Stimulated activated CD8-positive, alpha-beta memory T cell treated with anti-CD3 and anti-CD28 coated beads, Interleukin-15, amount 100 ng/mL, for 24 hours (primary cell): ENCODE data around the gene SLC25A38.
"Not testable (repeated sequence)": the region's sequence is repeated elsewhere in the genome, so short reads cannot be mapped to it uniquely, and the experiment has no call there.

ENCODE experiments used
- DNase-seq: peaks from one replicate; pipeline ENCODE4 v3.0.0-alpha.2; 2020; ENCODE audit warnings: low read depth

SLC25A38 gene

DNA sequence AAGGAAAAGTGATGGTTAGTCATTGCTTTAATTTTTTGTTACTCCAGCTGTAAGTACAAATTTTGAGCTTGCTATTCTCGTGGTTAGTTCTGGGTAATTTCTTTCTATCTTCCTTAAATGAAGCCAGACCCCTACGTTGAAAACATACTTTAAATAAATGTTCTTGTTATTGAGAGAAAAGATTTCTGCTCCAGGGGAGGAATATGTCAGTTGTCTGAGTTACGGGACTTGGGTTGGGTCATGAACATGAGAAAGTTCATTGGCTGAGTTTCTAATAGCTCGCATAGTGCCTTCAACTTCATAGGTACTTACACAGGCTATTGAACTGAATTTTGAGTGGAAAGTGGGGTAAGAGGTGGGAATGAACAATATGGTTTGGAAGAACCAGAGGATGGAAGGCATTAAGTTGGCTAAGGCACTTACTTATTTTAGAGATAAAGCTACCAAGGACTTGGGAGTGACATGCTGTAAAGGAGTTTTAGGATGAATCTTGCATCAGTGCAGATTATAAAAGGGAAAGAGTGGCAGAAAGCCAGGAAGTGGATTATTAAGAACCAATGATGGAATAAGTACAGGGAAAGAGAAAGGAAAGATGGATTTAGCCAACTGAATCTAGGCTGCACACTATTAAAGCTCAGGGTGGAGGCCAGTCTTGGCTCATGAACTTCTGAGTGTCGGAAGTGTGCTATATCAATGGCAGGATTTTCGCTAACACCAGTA is 24.8 kb downstream of the SLC25A38 start:
- DNase-seq: no peak

DNA sequence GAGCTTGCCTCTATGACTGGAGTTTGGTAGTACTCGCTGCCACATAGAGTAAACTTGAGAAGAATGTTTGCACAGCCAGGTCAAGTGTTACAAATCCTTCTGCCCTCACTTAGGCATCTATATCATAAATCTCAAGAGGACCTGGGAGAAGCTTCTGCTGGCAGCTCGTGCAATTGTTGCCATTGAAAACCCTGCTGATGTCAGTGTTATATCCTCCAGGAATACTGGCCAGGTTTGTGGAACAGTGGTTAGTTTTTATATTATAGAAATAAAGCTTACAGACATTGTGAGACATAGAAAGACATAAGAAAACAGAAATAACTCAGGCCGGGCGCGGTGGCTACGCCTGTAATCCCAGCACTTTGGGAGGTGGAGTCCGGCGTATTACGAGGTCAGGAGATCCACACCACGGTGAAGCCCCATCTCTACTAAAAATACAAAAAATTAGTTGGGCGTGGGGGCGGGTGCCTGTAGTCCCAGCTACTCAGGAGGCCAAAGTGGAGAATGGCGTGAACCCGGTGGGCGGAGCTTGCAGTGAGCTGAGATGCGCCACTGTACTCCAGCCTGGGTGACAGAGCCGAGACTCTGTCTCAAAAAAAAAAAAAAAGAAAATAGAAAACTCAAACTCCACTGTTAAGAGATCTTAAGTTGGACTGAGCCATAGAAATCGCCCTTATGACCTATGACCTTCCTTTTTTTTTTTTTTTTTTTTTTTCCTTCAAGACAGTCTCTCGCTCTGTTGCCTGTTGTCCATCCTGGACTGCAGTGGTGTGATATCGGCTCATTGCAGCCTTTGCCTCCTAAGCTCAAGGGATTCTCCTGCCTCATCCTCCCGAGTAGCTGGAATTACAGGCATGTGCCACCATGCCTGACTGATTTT is 25.6 kb downstream of the SLC25A38 start:
- no peak for DNase-seq

DNA sequence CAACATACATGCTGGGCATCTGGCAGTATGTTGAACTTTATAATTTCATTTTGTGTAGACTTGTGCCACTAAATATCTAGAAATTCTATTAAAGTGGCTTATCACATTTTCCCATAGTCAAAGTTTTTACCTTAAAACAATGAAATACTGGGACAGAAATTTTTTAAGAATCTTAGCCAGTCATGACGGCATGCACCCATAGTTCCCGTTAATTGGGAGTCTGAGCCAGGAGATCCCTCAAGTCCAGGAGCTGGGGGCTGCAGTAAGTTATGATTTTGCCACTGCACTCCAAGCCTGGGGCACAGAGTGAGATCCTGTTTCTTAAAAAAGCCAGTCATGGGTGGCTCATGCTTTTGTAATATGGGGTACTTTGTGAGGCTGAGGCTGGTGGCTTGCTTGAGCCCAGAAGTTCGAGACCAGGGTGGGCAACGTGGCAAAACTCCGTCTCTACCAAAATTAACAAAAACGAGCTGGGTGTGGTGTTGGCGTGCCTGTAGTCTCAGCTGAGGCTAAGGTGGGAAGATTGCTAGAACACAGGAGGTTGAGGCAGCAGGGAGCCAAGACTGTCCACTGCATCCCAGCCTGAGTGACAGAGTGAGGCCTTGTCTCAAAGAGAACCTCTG is 26.5 kb downstream of the SLC25A38 start:
- no peak for DNase-seq

DNA sequence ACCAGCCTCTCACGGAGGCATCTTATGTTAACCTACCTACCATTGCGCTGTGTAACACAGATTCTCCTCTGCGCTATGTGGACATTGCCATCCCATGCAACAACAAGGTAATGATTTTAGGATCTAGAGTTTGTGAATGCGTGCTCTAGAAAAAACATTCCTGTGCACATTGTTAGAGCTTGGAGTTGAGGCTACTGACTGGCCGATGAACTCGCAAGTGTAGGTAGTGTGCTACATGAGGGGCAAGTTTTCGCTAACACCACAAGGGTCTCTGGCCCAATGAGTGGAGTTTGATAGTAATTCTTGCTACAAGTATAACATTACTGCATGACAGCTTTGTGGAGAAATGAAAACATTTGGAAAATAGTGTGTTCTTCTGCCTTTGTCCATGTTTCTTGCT is 27.7 kb downstream of the SLC25A38 start:
- no peak for DNase-seq

DNA sequence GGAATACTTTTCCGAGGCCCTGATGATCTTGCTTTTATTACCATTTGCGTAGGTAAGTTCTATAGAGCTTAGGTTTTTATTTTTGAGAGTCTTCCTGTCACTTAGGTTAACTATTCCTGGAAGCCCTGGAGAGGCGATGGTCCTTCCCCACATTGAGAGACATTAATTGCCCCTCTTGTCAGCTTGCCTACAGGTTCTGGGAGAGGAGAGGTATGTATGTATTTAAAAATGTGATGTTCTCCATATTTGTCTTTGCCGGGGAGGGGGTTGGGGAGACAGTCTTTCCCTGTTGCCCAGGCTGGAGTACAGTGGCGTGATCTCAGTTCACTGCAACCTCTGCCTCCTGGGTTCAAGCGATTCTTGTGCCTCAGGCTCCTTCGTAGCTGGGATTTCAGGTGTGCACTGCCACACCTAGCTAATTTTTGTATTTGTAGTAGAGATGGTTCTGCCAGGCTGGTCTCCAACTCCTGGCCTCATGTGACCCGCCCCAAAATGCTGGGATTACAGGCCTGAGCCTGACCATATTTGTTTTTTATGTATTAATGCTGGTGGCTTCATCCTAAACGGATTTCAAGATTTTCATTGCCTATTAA is 29.6 kb downstream of the SLC25A38 start:
- no peak for DNase-seq

DNA sequence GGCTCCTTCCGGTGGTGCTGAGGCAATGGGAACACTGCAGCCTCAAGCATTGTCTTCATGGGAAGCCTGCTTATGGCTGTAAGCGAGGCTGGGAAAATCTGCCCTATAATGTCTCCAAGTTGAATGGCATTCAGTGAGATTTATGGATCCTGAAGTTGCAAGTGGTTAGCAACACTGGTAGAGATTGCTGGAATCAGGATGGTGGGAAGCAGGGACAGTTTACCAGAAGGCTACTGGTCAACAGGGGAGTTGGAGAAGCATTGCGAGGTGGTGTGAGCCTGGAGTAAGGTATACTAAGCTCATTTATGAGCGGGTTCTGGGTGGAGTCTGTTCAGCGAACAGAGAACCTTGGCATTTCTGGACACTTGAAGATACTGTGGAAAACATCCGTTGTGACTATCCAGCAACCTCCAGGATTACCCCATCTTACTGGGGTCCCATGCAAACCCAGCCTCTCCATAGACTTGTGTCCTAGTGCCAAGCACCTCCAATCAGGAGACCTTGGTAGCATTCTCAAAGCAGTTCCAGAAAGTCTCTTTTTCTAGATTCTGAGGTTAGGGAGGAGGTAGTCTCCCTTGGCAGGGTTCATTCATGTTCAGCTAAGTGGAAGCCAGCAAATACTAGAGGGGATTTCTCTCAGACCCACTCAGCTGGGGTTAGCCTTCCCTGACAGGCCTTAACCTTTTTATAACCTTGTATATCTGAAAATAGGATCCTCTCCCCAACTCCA is 30.7 kb downstream of the SLC25A38 start:
- no peak for DNase-seq

DNA sequence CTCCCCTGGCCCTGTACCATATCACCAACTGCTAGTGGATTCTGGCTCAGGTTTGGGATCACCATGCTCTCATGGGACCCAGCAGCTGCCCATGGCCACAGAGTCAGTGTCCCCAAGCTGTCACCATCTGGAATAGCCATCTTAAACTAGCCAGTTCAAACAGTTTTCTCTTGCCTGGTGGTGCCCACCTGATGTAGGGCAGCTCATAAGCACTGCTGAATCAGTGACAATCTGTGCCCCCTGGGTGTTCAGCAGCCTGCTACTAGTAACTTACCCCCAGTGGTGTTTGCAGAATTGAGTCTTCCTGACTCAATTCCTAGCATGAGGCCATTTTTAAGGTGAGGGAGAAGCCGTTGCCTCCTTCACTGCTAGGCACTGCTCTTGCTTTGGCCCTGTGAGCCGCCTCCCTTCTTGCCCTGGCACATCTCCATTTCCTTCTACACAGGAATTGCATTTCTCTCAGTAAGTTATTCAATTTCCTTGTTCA is 31.3 kb downstream of the SLC25A38 start:
- no peak for DNase-seq

DNA sequence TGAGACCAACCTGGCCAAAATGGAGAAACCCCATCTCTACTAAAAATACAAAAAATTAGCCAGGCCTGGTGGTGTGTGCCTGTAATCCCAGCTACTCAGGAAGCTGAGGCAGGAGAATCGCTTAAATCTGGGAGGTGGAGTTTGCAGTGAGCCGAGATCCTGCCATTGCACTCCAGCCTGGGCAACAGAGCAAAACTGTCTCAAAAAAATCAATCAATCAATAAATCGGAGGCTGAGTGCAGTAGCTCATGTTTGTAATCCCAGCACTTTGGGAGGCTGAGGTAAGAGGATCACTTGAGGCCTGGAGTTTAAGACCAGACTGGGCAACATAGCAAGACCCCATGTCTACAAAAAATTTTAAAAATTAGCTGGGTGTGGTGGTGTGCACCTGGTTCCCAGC is 32.1 kb downstream of the SLC25A38 start:
- DNase-seq: not testable (repeated sequence)

DNA sequence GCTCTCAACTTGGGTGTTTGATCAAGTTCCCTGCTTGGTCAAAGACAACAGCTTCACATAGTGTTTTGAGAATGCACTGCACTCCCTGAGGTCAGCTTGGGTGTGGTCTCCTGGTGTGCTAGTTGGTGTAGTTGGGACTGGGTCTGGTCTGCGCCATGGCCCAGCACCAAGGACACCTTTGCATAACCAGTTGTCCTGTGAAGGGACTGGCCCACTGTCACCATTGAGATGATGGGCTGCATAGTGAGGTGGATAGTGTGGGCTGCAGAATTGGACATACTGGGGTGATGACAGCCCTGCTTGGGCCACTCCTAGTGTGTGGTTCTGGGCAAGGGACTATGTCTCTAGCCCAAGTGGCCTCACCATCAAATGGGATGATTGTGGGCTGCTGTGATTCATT is 32.8 kb downstream of the SLC25A38 start:
- no peak for DNase-seq

DNA sequence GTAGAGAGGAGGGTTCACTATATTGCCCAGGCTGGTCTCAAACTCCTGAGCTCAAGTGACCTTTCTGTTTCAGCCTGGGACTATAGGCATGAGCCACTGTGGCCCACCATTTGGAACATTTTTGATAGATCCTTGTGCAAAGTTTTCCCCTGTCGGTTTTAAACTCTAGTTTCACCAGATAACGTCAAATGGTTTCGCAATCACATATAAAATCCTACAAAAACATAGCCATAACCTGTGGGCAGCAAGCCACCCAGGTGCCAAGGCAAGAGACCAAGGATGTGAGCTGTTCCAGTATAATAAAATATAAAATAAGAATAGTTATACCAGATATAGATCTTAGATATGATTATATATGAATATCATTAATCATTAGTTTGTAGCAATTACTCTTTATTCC is 33.8 kb downstream of the SLC25A38 start:
- not testable (repeated sequence) for DNase-seq

DNA sequence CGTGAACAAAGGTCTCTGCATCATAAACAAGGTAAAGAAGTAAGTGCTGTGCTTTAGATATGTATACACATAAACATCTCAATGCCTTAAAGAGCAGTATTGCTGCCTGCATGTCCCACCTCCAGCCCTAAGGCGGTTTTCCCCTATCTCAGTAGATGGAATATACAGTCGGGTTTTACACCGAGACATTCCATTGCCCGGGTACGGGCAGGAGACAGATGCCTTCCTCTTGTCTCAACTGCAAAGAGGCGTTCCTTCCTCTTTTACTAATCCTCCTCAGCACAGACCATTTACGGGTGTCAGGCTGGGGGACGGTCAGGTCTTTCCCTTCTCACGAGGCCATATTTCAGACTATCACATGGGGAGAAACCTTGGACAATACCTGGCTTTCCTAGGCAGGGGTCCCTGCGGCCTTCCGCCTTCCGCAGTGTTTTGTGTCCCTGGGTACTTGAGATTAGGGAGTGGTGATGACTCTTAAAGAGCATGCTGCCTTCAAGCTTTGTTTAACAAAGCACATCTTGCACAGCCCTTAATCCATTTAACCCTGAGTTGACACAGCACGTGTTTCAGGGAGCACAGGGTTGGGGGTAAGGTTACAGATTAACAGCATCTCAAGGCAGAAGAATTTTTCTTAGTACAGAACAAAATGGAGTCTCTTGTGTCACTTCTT is 35.5 kb downstream of the SLC25A38 start:
- DNase-seq: not testable (repeated sequence)

DNA sequence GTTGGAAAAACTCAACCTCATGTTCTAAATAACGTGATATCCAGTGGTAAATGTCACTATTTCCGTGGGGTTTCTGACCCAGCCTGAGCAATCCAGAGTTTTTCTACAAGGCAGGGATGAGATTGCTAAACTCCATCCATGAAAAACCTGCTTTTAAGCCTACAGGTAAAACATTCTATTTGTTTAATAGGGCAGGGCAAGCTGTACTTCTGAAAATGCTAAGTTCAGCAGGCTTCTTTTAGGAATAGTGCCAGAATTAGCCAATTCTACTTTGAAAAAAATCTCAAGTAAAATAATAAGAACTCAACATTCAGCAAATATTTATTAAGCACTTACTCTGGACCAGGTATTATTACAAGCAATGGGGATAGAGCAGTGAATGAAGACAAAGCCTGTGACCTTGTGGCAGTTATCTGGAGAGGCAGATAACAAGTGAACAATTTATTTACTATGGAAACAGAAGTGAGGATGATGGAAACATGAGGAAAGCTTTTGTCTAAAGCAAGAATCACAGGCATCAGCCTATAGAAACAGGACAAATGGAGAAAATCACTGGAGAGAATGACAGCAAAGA is 36.7 kb downstream of the SLC25A38 start:
- DNase-seq: no peak

DNA sequence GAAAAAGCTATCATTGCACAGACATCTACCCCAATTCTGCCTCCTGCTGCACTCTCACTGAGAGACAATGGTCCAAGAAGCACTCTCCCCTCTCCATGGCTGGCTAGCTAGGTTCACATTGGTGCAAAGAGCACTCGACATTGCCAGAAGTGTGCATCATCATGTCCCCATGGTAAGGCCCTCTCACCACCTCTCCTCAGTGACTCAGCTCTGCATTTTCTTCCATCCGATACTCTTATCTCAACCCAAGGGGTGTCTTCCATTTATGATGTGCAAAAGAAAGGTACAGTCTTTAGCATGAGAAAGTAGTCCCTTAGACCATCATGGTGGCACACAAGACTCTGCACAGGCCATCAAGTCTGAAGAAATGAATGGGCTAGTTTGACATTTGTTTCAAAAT is 37.4 kb downstream of the SLC25A38 start:
- no peak for DNase-seq

DNA sequence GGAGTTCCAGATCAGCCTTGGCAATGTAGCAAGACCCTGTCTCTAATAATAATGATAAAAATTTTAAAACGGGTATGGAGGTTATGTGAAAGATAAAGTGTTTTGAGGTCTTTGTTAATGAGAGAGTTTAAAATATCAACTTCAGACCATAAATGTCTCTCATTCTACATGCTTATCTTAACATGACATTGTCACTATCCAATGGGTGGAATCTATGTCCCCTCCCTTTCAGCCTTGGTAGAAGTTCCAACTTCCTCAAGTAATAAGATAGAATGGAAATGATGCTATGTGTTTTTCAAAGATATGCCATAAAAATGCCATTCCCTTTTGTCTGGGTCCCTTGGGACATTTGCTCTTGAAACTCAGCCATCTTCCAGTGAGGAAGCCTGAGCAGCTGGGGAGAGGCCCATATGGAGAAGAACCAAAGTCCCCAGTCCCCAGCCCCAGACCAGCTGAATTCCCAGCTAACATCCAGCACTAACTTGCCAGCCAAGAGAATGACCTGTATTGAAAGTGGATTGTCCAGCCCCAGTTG is 40.3 kb downstream of the SLC25A38 start:
- no peak for DNase-seq

DNA sequence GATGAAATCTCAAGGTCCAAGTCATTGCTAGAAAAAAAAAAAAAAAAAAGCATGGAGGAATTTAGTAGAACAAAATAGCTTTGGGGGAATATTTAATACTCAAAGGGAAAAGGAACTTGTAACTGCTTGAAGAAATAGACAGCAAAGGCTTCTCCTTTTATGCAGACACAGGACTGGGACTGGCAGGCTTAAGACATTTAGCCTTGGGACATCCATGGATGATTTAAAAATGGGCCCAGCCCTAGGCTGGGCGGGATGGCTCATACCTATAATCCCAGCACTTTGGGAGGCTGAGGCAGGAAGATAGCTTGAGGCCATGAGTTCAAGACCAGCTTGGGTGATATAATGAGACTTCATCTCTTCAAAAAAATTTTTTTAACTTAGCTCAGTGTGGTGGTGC is 43.1 kb downstream of the SLC25A38 start:
- DNase-seq: no peak

DNA sequence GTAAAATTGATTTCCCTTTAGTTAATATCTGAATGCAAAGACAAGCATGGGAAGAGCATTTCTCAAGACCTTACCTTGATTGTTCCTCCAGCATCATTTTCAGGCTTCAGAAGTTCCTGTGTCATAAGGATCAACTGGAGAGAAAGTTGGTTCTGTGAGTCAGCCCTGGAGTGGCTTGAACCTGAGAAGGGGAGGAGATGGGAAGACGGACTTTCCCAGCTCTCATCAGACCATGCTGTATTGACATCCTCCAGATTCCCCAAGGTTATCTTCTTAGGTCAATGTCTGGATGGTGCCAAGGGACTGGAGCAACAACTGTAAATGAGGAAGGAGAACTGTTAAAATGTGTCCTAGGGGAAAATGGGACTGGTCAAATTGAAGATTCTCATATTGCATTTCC is 44.3 kb downstream of the SLC25A38 start:
- DNase-seq: no peak

DNA sequence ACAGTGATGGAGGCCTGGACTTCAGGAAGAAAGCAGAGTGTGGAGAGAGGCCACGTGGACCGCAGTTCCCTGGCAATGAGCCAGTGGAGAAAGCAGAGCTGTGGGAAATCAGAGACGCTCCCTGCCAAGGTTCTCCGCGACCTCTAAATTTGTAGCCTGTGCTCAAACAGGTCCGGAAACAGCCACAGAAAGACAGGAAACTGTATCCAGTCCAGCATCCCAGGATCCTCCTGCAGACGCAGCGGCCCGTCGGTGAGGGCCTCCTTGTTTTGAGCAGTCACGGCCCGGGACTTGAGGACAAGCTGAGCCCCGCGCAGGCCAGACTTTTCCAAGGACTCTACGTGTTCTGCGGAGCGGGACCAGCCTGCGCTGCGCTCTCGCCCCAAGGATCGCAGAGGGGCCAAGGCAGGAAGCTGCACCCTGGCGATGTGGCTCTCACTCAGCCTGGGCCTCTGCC is 45.6 kb downstream of the SLC25A38 start:
- DNase-seq: no peak

DNA sequence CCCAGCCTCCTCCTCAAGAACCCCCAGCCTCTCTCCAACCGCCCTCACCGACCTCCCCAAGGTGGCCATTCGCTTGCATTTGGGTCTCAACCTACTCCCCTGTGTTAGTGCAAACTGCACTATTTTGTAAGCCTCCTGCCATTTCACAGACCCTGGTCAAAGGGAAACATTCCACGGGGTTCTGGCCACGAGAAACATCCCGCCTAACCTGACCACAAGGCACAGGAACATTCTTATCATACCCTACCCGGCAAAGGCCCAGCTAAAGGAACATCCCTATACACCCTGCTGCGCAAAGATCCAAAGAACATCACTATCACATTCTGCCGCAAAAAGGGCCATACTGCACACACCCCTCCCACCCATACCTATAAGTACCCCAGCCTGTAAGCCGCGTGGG is 46.3 kb downstream of the SLC25A38 start:
- DNase-seq: no peak

DNA sequence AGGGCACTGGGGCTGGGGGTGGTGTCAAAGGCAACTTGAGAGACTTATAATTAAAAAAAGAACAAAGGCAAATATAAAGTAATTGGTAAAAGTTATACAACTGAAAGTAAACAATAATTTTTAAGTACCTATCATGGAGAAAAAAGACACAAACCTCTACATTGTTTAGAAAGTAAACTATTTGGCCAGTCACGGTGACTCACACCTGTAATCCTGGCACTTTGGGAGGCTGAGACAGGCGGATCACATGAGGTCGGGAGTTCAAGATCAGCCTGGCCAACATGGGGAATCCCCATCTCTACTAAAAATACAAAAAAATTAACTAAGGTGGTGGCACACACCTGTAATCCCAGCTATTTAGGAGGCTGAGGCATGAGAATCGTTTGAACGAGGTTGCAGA is 49.2 kb downstream of the SLC25A38 start:
- no peak for DNase-seq

DNA sequence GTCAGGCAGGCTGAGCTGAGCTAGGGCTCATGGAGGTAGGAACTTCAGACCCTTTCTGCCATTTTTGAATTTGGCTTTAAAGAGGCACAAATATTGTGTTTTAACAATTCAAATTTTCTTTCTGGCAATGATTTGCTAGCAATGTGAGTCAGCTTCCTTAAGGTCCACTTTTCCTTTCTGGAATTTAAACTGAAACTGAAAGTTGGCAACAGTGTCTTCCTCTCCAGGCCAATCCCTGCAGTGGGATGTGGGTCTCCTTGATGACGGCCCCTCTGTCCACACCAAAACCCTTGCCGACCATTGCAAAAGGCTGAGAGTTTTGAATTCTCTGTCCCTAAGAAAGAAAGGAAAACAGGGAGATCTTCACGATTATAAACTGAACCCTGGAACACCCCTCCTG is 50.5 kb downstream of the SLC25A38 start:
- DNase-seq: no peak
